Muscle layer of colon (tissue), 2 donors: Measurements from ENCODE around the gene PITX2.

Experiments used
- H3K27ac ChIP-seq: one replicate; pipeline ENCODE4 v1.7.0; 2013; ENCODE audit warnings: low read depth, mild to moderate bottlenecking, low read length, moderate library complexity
- H3K27me3 ChIP-seq, 2 donors: one replicate each; pipeline ENCODE4 v1.7.0; 2013; ENCODE audit warnings: low read length in 2 of 2, mild to moderate bottlenecking in 2 of 2; ENCODE audit not compliant: insufficient read depth in 2 of 2, control insufficient read depth in 1 of 2
- H3K36me3 ChIP-seq: one replicate; pipeline ENCODE4 v1.7.0; 2013; ENCODE audit warnings: mild to moderate bottlenecking, low read length; ENCODE audit not compliant: insufficient read depth
- H3K4me1 ChIP-seq: one replicate; pipeline ENCODE4 v1.7.0; 2013; ENCODE audit warnings: mild to moderate bottlenecking, low read length; ENCODE audit not compliant: insufficient read depth
- H3K4me3 ChIP-seq, 2 donors: one replicate each; pipeline ENCODE4 v1.7.0; 2013; ENCODE audit warnings: low read length in 2 of 2, low read depth in 1 of 2, mild to moderate bottlenecking in 1 of 2, moderate library complexity in 1 of 2
- H3K9ac ChIP-seq: one replicate; pipeline ENCODE4 v1.7.0; 2013; ENCODE audit warnings: low read length
- H3K9me3 ChIP-seq: one replicate; pipeline ENCODE4 v1.7.0; 2013; ENCODE audit warnings: mild to moderate bottlenecking, low read length
- donor health status: abdominal sarcoma.
- donor health status: Adenocarcinoma of cecum.

The PITX2 gene

DNA sequence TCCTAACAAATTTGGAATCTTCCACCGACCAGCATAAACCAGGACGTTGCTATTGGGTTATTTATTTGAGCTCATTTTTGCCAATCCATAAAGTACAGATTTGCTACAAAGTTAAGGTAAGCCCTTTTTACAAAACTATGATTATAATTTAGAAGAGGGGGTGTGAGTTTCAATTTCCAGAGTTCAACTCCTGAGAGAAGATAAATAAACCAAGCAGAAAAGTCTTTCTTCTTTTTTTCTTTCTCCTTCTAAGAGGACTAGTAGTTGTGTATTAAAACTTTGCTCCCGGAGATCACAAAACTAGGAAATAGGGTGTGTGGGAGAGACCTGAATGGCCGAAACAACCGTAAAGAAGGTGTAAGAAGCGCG is 2.6 kb downstream of the PITX2 start:
- Histone ChIP-seq H3K27ac (no peak overlapping the region), H3K4me1 (peaks cover 32% of the 10 kb centered on the region), H3K9ac (no peak overlapping the region), H3K9me3 (peaks cover 7% of the 10 kb centered on the region), H3K36me3 (no peaks in the 10 kb centered on the region), H3K27me3 (peaks cover 92 to 93% of the 10 kb centered on the region in 2 donors), H3K4me3 (no peak overlapping the region)

DNA sequence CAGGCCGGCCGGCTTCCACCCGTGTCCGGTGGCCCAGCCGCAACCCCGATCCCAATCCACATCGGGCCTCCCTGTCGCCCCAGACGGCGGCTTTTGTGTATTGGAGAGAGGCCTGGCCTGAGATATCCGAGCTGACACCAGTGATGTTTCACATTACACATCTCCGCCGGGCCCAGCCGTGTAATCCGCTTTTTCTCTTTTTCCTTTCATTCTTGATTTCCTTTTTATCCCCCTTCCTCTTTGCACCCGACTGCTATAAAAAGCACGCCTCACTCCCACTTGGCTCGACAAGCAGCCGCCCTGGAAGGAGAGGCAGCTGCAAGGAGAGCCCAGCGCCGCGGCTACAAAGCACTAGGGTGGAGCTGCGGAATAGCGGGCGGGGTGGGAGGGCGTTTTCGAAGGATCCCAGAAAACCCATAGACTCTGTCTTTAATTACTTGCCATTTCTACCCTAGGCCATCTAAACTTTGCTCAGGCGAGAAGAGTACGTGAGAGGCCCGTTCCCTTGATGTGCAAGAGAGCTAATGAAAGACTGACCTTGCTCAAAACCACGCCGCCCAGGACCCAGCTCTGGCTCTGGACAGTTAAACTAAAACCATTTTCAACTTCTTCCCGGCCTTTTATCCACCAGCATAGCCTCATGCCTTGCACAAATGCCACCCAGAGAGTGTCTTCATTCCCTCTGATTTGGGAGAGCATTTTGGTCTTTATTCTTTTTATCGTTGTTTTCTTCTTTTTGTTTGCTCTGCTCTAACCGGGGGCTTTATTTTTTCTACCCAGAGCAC is 3.2 kb downstream of the PITX2 start:
- H3K4me3 ChIP-seq: no peak overlapping the region
- H3K9ac ChIP-seq: no peak overlapping the region
- no peak overlapping the region for H3K27ac ChIP-seq
- H3K4me1 ChIP-seq: peaks cover 32% of the 10 kb centered on the region
- no peaks in the 10 kb centered on the region for H3K36me3 ChIP-seq
- peaks cover 7% of the 10 kb centered on the region for H3K9me3 ChIP-seq
- peaks cover 91 to 93% of the 10 kb centered on the region in 2 donors for H3K27me3 ChIP-seq

DNA sequence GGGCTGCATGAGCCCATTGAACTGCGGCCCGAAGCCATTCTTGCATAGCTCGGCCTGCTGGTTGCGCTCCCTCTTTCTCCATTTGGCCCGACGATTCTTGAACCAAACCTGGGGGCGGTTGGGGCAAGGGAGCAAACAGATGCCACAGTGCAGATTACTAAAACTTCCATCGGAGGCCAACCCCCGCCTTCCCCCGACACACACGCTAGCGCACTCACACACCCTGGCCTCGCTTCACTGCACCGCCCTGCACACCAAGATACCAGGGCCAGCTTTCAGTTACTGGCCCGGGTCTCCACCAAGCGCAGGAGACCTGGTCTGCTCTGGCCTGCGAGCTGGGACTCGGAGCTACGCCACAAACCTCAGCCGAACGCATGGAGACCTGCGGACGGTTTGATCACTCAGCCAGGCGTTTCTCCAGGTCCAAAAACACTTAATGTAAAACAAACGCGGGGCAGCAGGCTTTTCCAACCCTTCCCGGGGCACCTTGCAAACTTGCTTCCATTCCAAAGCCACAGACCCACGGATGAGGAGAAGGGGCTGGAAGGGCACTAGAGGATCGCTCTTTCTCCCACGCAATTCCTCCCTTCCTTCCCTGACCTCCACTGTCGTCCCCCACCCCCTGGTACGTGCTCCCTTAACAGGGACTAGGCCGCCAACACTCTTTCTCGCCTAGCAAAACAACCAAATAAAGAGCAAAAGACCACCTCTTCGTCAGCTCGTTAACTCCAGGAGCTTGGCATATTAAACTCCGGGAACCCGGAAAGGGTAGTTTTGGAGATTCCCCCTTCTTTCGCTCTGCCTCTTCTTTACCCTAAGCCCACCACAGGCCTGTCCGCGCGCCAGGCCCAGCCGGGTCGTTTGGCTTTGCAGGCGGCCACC is 4.1 kb downstream of the PITX2 start:
- Histone ChIP-seq H3K27ac (no peak overlapping the region), H3K9me3 (peaks cover 7% of the 10 kb centered on the region), H3K27me3 (peaks cover 89 to 98% of the 10 kb centered on the region in 2 donors), H3K36me3 (no peaks in the 10 kb centered on the region), H3K9ac (no peak overlapping the region), H3K4me1 (peaks cover 32% of the 10 kb centered on the region), H3K4me3 (no peak overlapping the region)

DNA sequence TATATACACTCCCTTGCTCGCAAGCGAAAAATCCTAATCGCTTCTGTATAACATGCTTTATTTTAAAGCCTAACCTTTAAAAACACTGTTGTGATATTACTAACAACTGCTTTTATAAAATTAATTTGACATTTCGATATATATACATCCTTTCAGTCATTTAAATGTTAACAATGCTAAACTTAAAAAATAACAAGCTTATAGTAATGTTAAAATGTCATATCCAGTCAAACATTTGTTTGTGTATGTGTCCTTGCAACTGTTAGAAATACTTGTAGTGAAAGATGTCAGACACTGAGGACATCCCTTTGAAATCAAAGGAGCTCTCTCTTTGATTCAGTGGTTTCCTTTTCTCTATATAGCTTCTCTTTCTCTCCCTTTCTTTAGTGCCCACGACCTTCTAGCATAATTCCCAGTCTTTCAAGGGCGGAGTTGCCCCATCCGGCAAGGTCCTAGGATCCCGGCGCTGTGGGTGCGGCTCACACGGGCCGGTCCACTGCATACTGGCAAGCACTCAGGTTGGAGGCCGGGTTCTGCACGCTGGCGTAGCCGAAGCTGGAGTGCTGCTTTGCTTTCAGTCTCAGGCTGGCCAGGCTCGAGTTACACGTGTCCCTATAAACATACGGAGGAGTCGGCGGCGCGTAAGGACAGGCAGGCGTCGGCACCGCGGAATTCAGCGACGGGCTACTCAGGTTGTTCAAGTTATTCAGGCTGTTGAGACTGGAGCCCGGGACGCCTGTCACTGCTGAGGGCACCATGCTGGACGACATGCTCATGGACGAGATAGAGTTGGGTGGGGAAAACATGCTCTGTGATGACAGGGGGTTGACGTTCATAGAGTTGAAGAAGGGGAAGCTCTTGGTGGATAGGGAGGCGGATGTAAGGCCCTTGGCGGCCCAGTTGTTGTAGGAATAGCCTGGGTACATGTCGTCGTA is 5.0 kb downstream of the PITX2 start:
- H3K4me3 ChIP-seq: no peak overlapping the region
- no peak overlapping the region for H3K27ac ChIP-seq
- H3K27me3 ChIP-seq: peaks cover 88 to 98% of the 10 kb centered on the region in 2 donors

DNA sequence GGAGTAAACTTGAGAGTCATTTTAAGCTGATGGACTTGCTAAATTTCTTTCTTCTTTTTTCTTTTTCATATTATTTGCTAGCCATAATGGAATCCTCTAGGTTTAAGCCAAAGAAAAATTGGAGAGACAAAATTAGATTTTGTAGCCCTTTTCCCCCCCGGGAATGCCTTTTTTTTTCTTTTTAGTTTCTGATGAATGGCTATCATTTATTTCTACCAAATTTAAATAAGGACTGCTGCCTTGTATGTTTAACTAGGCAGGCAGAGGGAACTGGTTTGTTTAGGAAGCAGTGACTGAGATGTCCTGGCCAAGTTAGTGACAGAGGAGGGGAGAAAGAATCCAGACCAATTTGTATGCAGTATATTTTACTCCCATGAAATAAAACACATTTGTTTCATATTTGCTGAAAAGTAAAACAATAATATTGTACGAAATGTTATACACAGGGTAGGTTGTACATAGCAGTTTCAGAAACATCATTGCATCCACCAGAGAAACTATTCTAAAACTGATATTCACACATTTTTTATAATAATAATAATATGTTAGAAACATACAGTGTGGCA is 5.7 kb downstream of the PITX2 start:
- Histone ChIP-seq H3K27ac (no peak overlapping the region), H3K4me1 (peaks cover 20% of the 10 kb centered on the region), H3K9ac (no peak overlapping the region), H3K27me3 (peaks cover 91 to 98% of the 10 kb centered on the region in 2 donors), H3K9me3 (peaks cover 7% of the 10 kb centered on the region), H3K36me3 (no peaks in the 10 kb centered on the region), H3K4me3 (no peak overlapping the region)

More for the DNA sequence above, 5.0 kb downstream of the PITX2 start:
- H3K9me3 ChIP-seq: peaks cover 7% of the 10 kb centered on the region
- no peak overlapping the region for H3K9ac ChIP-seq
- peaks cover 28% of the 10 kb centered on the region for H3K4me1 ChIP-seq
- no peaks in the 10 kb centered on the region for H3K36me3 ChIP-seq

DNA sequence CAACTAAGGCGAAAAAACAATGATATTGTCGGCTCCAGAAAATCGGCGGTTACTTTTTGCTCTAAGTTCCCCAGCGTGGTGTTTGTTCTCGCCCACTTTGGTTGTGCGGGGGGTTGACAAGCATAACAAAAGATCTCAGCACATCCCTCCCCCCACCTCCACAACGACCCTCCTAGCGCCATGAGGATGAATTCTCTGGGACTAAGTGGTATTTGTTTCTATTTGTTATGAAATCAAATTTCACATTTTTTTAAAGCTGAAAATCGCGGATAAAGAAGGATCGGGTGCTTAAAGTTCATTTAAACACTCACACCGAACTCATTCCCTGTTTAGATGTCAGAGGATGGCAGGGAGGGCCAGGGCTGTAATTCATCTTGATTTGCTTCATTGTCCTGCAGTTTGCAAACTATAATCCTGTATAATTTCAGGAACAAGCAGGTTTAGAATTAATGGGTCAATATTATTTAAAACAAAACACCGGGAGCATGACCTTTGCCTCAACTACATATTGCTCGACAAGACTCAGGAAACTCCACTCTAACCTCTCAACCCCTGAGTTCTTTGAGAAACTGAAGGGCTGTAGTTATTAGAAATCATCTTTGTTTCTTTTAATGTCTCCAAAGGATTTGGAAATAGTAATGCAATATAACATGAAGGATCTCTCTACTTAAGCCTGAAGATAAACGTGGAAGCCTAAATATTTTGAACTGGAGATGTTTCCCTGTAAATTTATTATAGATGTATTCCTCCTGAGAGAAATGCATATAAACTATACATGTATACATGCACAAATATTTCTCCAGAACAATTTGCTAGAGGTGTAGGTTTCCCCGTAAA is 6.4 kb downstream of the PITX2 start:
- H3K27me3 ChIP-seq: peaks cover 90 to 98% of the 10 kb centered on the region in 2 donors

DNA sequence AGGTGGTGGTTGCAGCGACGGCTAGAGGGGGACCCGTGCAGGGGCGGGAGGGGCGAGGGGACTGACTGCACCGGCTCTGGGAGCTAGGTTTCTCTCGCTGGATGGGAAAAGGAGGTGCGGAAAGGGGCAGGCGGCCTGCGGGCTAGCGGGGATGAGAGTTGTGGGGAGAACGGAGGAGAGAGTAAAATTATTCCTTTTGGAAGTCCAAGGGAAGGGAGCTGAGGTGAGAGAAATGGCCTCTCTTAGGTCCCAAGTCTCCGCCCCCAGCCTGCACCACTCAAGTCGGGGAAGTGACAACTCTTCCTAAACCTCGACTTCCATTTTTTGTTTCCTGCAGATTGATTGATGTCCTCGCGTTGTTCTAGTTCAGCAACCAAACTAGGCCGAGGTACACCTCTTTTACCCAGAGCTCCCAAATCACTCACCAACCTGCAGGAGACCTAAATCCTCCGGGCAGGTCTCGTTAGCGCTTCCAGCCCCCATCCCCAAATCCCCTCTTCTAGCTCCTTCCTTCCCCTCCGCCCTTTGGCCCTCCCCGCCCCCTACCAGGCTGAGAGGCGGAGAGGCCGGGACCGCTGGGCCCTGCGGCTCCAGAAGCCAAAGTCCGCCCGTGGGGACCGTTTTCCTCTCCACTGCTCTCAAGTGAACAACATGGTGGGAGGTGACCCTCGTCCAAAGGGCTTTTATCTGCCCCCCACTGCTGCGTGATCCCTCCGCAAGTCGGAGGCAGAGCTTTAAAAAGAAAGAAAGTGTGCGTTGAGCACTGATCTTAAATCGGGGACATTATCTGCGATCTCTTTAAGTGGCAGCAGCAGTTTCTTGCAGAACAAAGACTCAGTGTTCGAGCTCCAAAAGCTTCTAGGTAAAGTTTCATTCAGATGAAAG is 7.3 kb downstream of the PITX2 start:
- Histone ChIP-seq H3K4me3 (no peak overlapping the region), H3K27ac (no peak overlapping the region), H3K4me1 (peaks cover 11% of the 10 kb centered on the region), H3K36me3 (no peaks in the 10 kb centered on the region), H3K9ac (no peak overlapping the region), H3K9me3 (peaks cover 7% of the 10 kb centered on the region), H3K27me3 (peaks cover 83 to 98% of the 10 kb centered on the region in 2 donors)

More for the DNA sequence above, 6.4 kb downstream of the PITX2 start:
- Histone ChIP-seq H3K4me3 (no peak overlapping the region), H3K36me3 (no peaks in the 10 kb centered on the region), H3K27ac (no peak overlapping the region), H3K9ac (no peak overlapping the region), H3K4me1 (peaks cover 18% of the 10 kb centered on the region), H3K9me3 (peaks cover 7% of the 10 kb centered on the region)

DNA sequence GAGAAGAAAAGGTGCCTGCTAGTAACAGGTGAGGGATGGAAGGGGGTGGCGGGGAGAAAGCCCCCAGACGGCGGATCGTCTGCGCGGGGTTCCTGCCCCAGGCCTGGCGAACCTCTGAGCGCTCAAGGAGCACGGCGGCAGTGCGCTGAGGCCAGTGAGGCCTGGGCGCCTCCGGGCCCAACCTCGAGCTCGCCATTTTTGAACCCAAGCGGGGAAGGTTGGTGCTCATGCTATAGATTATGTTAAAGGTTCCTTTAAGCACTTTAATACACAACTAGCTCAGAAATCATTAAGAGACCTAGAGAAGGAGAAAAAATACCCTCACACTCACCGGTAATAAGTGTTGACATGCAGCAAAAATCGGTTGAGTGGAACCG is 7.9 kb downstream of the PITX2 start:
- Histone ChIP-seq H3K27ac (no peak overlapping the region), H3K27me3 (peaks cover 77 to 95% of the 10 kb centered on the region in 2 donors), H3K4me3 (no peak overlapping the region)

DNA sequence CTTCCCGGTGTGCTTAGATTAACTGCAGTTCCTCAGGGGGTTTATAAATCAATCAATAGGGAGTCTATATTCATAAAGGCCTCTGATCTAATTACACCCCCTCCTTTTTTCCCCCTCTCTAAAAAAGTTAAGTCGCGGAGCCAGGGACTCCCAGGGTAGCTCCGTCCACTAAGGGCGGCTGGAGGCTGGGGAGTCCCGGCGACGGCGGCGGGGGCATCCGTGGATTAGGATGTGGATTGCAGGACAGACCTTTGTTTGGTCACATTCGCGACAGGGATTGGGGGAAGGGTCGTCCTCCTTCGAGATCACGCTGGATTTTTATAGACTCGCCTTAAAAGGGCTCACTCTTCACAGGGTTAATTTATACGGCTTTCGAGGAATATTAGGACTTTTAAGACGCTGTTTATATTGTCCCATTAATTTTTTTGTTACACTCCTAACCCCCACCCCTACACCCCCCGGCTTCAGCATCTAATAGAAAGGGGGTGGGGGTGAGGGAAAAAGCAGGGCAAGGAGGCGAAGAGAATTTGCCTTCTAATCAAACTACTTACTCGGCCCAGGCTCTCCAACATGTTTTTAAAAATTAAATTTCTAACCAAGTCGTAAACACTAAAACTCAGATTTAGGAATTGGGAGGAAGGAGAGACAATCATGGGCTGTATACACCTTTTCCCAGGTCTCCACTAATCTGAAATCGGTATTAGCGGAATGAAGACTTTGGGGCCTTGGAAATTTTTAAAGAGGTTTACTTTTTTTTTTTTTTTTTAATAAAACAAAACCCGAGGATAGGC is 8.5 kb downstream of the PITX2 start:
- Histone ChIP-seq H3K4me1 (peaks cover 11% of the 10 kb centered on the region), H3K4me3 (no peak overlapping the region), H3K36me3 (no peaks in the 10 kb centered on the region), H3K9ac (no peak overlapping the region), H3K27ac (no peak overlapping the region), H3K9me3 (peaks cover 7% of the 10 kb centered on the region), H3K27me3 (peaks cover 72 to 90% of the 10 kb centered on the region in 2 donors)

More for the DNA sequence above, 7.9 kb downstream of the PITX2 start:
- H3K9ac ChIP-seq: no peak overlapping the region
- H3K36me3 ChIP-seq: no peaks in the 10 kb centered on the region
- H3K4me1 ChIP-seq: peaks cover 11% of the 10 kb centered on the region
- H3K9me3 ChIP-seq: peaks cover 7% of the 10 kb centered on the region
